ENCODE data around the gene RBAK.

DNA sequence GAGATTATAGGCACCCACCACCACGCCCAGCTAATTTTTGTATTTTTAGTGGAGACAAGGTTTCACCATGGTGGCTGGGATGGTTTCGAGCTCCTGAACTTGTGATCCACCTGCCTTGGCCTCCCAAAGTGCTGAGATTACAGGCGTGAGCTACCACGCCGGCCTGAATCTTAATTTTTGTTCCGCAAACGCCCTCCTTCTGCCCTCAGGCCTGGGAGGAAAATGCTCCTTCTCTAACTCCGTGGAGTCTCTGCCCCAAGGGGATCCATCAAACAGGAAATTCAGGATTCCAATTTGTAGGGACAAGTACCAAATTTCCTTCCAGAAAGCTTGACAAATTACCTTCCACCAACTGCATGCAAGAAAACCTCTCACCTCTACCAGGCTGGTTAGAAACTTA is 43.2 kb downstream of the RBAK start:
- no peak for TF ChIP-seq EP300 (IDR thresholded peaks at IDR 0.05)
- no peak for TF ChIP-seq ATOH8 (CRISPR knock-in tag; IDR thresholded peaks at IDR 0.05; ENCODE audit: low read depth)
- no peak for TF ChIP-seq CEBPB (IDR thresholded peaks at IDR 0.05)
